HEK293T (cell line): ENCODE data around the gene AADAC.
"Not testable (repeated sequence)": the region's sequence is repeated elsewhere in the genome, so short reads cannot be mapped to it uniquely, and the experiment has no call there.

Experiments
- CTCF ChIA-PET: fragments of 350-600 bp; formaldehyde crosslinking; extraction: SDS; loops from one replicate; lab custom pipeline; 2021; ENCODE audit warnings: antibody characterized with exemption, inconsistent platforms; lab: Yijun Ruan, JAX
- POLR2A ChIA-PET: fragments of 350-600 bp; formaldehyde crosslinking; extraction: SDS; loops from one replicate; lab custom pipeline; 2020; ENCODE audit warnings: antibody characterized with exemption, inconsistent platforms; lab: Yijun Ruan, JAX
- DNase-seq: peaks from one replicate; pipeline ENCODE4 v3.0.0; 2012; ENCODE audit warnings: mixed read lengths; ENCODE audit errors: extremely low spot score
- ARNT ChIP-seq: fragments of 450-650 bp; IDR thresholded peaks from 2 replicates; pipeline ENCODE4 v1.6.1; 2017; ENCODE audit warnings: mild to moderate bottlenecking
- BHLHE40 ChIP-seq: fragments of 450-650 bp; IDR thresholded peaks from 2 replicates; pipeline ENCODE4 v1.6.1; 2016; ENCODE audit warnings: mild to moderate bottlenecking, moderate library complexity, borderline replicate concordance
- CTBP1 ChIP-seq: fragments of 450-650 bp; IDR thresholded peaks from 2 replicates; pipeline ENCODE4 v1.6.1; 2016; ENCODE audit warnings: borderline replicate concordance
- ELF4 ChIP-seq: fragments of 450-650 bp; IDR thresholded peaks from 2 replicates; pipeline ENCODE4 v1.6.1; 2017; ENCODE audit warnings: antibody characterized with exemption
- FOXA1 ChIP-seq: fragments of 450-650 bp; IDR thresholded peaks from 2 replicates; pipeline ENCODE4 v1.6.1; 2016; ENCODE audit warnings: mild to moderate bottlenecking
- FOXK2 ChIP-seq: fragments of 450-650 bp; IDR thresholded peaks from 2 replicates; pipeline ENCODE4 v1.6.1; 2016; ENCODE audit warnings: mild to moderate bottlenecking
- FOXM1 ChIP-seq: fragments of 450-650 bp; IDR thresholded peaks from 2 replicates; pipeline ENCODE4 v1.6.1; 2017; ENCODE audit warnings: mild to moderate bottlenecking, borderline replicate concordance
- HDGF ChIP-seq: fragments of 450-650 bp; IDR thresholded peaks from 2 replicates; pipeline ENCODE4 v1.6.1; 2017; ENCODE audit warnings: antibody characterized with exemption, borderline replicate concordance
- L3MBTL2 ChIP-seq: fragments of 450-650 bp; conservative IDR thresholded peaks from 2 replicates; pipeline ENCODE4 v1.6.1; 2016; ENCODE audit warnings: mild to moderate bottlenecking
- LEF1 ChIP-seq: fragments of 450-650 bp; IDR thresholded peaks from 2 replicates; pipeline ENCODE4 v1.6.1; 2017; ENCODE audit warnings: mild to moderate bottlenecking, borderline replicate concordance
- NFRKB ChIP-seq: fragments of 450-650 bp; IDR thresholded peaks from 2 replicates; pipeline ENCODE4 v1.6.1; 2016; ENCODE audit warnings: mild to moderate bottlenecking, moderate library complexity
- PKNOX1 ChIP-seq: fragments of 450-650 bp; IDR thresholded peaks from 2 replicates; pipeline ENCODE4 v1.6.1; 2016
- SP1 ChIP-seq: fragments of 450-650 bp; IDR thresholded peaks from 2 replicates; pipeline ENCODE4 v1.6.1; 2017
- SUZ12 ChIP-seq: fragments of 450-650 bp; IDR thresholded peaks from 2 replicates; pipeline ENCODE4 v1.6.1; 2016; ENCODE audit warnings: mild to moderate bottlenecking
- TARDBP ChIP-seq: fragments of 450-650 bp; IDR thresholded peaks from 2 replicates; pipeline ENCODE4 v1.6.1; 2016
- ZNF384 ChIP-seq: fragments of 450-650 bp; IDR thresholded peaks from 2 replicates; pipeline ENCODE4 v1.6.1; 2016

AADAC gene

GRCh38 chr3:151787626-151788025, 26.3 kb upstream of the AADAC start:
- ChIA-PET POLR2A (no interaction called here), CTCF (interaction anchor here (0.5 to 0.7 kb wide), 2 partner anchors 17 to 49 kb away, joined by 3 read pairs; no protein-coding TSS in a partner anchor)
- DNase-seq = no peak

GRCh38 chr3:151788401-151788800, 25.5 kb upstream of the AADAC start:
- DNase-seq = no peak
- TF ChIP-seq ARNT (no peak), L3MBTL2 (no peak), LEF1 (no peak), FOXK2 (no peak), FOXM1 (no peak), SP1 (no peak), FOXA1 (no peak), PKNOX1 (no peak), HDGF (no peak), TARDBP (no peak), CTBP1 (no peak), BHLHE40 (no peak), ELF4 (no peak), SUZ12 (no peak), ZNF384 (no peak), NFRKB (no peak)
- POLR2A ChIA-PET = no interaction called here
- CTCF ChIA-PET = interaction anchor here (0.5 to 0.7 kb wide), 2 partner anchors 17 to 48 kb away, joined by 3 read pairs; no protein-coding TSS in a partner anchor

More at GRCh38 chr3:151787626-151788025, 26.3 kb upstream of the AADAC start:
- no peak for TF ChIP-seq FOXK2
- no peak for TF ChIP-seq FOXM1
- no peak for TF ChIP-seq CTBP1
- no peak for TF ChIP-seq BHLHE40
- no peak for TF ChIP-seq ARNT

- DNase-seq = no peak
- CTCF ChIA-PET = no interaction called here
- no peak for TF ChIP-seq PKNOX1
- TF ChIP-seq FOXK2 = no peak
- no peak for TF ChIP-seq HDGF
- TF ChIP-seq TARDBP = no peak
- TF ChIP-seq SUZ12 = no peak
- POLR2A ChIA-PET = no interaction called here
Measured at GRCh38 chr3:151789853-151790463, 24.0 kb upstream of the AADAC start.

- POLR2A ChIA-PET, CTCF ChIA-PET, DNase-seq: not testable (repeated sequence)
Measured at GRCh38 chr3:151790763-151791162, 23.2 kb upstream of the AADAC start.

GRCh38 chr3:151792411-151792810, 21.5 kb upstream of the AADAC start:
- ChIA-PET CTCF (no interaction called here), POLR2A (no interaction called here)
- no peak for TF ChIP-seq NFRKB
- no peak for TF ChIP-seq FOXA1
- TF ChIP-seq SP1 = no peak
- no peak for TF ChIP-seq SUZ12
- TF ChIP-seq BHLHE40 = no peak
- TF ChIP-seq HDGF = no peak
- no peak for TF ChIP-seq PKNOX1
- no peak for TF ChIP-seq ARNT
- TF ChIP-seq TARDBP = no peak
- TF ChIP-seq ELF4 = no peak
- no peak for TF ChIP-seq LEF1
- TF ChIP-seq L3MBTL2 = no peak
- TF ChIP-seq CTBP1 = no peak
- TF ChIP-seq FOXK2 = no peak
- TF ChIP-seq FOXM1 = no peak
- no peak for TF ChIP-seq ZNF384
- DNase-seq = no peak

- CTCF ChIA-PET = interaction anchor here (0.6 kb wide), 1 partner anchor 46 kb away, joined by 3 read pairs; no protein-coding TSS in a partner anchor
- POLR2A ChIA-PET = no interaction called here
- DNase-seq = no peak
- no peak for TF ChIP-seq ELF4
- TF ChIP-seq CTBP1 = no peak
- no peak for TF ChIP-seq L3MBTL2
- no peak for TF ChIP-seq LEF1
- no peak for TF ChIP-seq SP1
- no peak for TF ChIP-seq FOXM1
- TF ChIP-seq ARNT = no peak
- TF ChIP-seq ZNF384 = no peak
Measured at GRCh38 chr3:151793636-151794035, 20.3 kb upstream of the AADAC start.

GRCh38 chr3:151794080-151794479, 19.8 kb upstream of the AADAC start:
- no peak for DNase-seq
- TF ChIP-seq FOXM1 = no peak
- ChIA-PET POLR2A (no interaction called here), CTCF (no interaction called here)
